HepG2 (cell line): ENCODE data around the gene CDC40. TPM values are rescaled to one million over a fixed set of nuclear protein-coding genes. Genes with fewer than 3 reads are reported as not detected.

Experiments used
- ASH2L ChIP-seq: fragments of 300-600, 200-600 bp; sonication (generic); IDR thresholded peaks from 2 replicates; pipeline ENCODE4 v1.7.0; 2017; ENCODE audit warnings: low read depth, mild to moderate bottlenecking, moderate library complexity, mixed read lengths, low read length; ENCODE audit not compliant: insufficient read length
- ATF3 ChIP-seq: sonication (generic); formaldehyde crosslinking; IDR thresholded peaks from 2 replicates; pipeline ENCODE4 v1.4.0; 2020; ENCODE audit warnings: missing genetic modification reagents
- BCL6 ChIP-seq: IDR thresholded peaks from 2 replicates; pipeline ENCODE4 v1.6.1; 2016; ENCODE audit warnings: missing genetic modification reagents, missing compliant biosample characterization
- HCFC1 ChIP-seq: fragments of 150-350 bp; IDR thresholded peaks from 2 replicates; pipeline ENCODE4 v1.6.1; 2014; ENCODE audit warnings: low read depth, low read length
- HOXD1 ChIP-seq: sonication (generic); formaldehyde crosslinking; IDR thresholded peaks from 2 replicates; pipeline ENCODE4 v1.5.0; 2020; ENCODE audit warnings: missing genetic modification reagents
- SIN3B ChIP-seq: fragments of 150-350 bp; IDR thresholded peaks from 2 replicates; pipeline ENCODE4 v1.6.1; 2014; ENCODE audit warnings: low read length
- SP1 ChIP-seq, 2 experiments: fragments of 450-650 bp in 1 of 2; sonication (generic) in 1 of 2; formaldehyde crosslinking in 1 of 2; IDR thresholded peaks; 2 replicates each; pipeline versions ENCODE4 v1.4.0 to v1.6.1; 2016 to 2020; ENCODE audit warnings: missing genetic modification reagents in 1 of 2
- THYN1 ChIP-seq: sonication (generic); formaldehyde crosslinking; IDR thresholded peaks from 2 replicates; pipeline ENCODE4 v1.8.1; 2023; ENCODE audit warnings: low read depth, mild to moderate bottlenecking, moderate library complexity, missing genetic modification reagents, borderline replicate concordance
- ZNF142 ChIP-seq: sonication (generic); formaldehyde crosslinking; IDR thresholded peaks from 2 replicates; pipeline ENCODE4 v1.4.0; 2020; ENCODE audit warnings: missing genetic modification reagents
- ZNF143 ChIP-seq: sonication (generic); formaldehyde crosslinking; IDR thresholded peaks from 2 replicates; pipeline ENCODE4 v1.4.0; 2020; ENCODE audit warnings: missing genetic modification reagents
- ZNF761 ChIP-seq: sonication (generic); formaldehyde crosslinking; conservative IDR thresholded peaks from 2 replicates; pipeline ENCODE4 v1.4.0; 2020; ENCODE audit warnings: mild to moderate bottlenecking, missing genetic modification reagents
- ZNF883 ChIP-seq: sonication (generic); formaldehyde crosslinking; IDR thresholded peaks from 2 replicates; pipeline ENCODE4 v1.5.1; 2020; ENCODE audit warnings: mild to moderate bottlenecking, missing genetic modification reagents; ENCODE audit errors: not compliant biosample characterization
- ZSCAN29 ChIP-seq: sonication (generic); formaldehyde crosslinking; conservative IDR thresholded peaks from 2 replicates; pipeline ENCODE4 v1.4.0; 2020; ENCODE audit warnings: mild to moderate bottlenecking, missing genetic modification reagents
- polyA plus RNA-seq, 8 experiments: library from polyadenylated mRNA; depleted of rRNA in 3 of 8; stranded (reverse) in 7 of 8; unstranded in 1 of 8; fragments of >200 nt; fragmentation: Illumina TruSeq in 4 of 8; extraction: Trizol in 4 of 8; gene quantifications; 2 replicates each; pipeline versions ENCODE4 v1.2.1 to v1.2.3, GENCODE V29; 2011 to 2016; ENCODE audit warnings: low read depth in 4 of 8, missing spikeins in 1 of 8, mixed read lengths in 1 of 8; ENCODE audit not compliant: insufficient read depth in 1 of 8
- total RNA-seq, 5 experiments: library from RNA; depleted of rRNA; stranded (reverse); fragments of >200 nt; fragmentation: Illumina TruSeq; extraction: Trizol; gene quantifications; 2 replicates each; pipeline ENCODE4 v1.2.3, GENCODE V29; 2016; ENCODE audit warnings: low read depth in 1 of 5
- TF ChIP-seq, protein P1 (sequence below): sonication (generic); formaldehyde crosslinking; conservative IDR thresholded peaks from 2 replicates; pipeline ENCODE4 v1.8.0; 2022; ENCODE audit warnings: missing genetic modification reagents
- TF ChIP-seq, protein P2 (sequence below): sonication (generic); formaldehyde crosslinking; IDR thresholded peaks from 2 replicates; pipeline ENCODE4 v1.9.0; 2022; ENCODE audit warnings: missing genetic modification reagents, mild to moderate bottlenecking, borderline replicate concordance
- TF ChIP-seq, protein P3 (sequence below): sonication (generic); formaldehyde crosslinking; IDR thresholded peaks from 2 replicates; pipeline ENCODE4 v1.4.0; 2020; ENCODE audit warnings: mild to moderate bottlenecking, missing genetic modification reagents
- TF ChIP-seq, protein P4 (sequence below): sonication (generic); formaldehyde crosslinking; IDR thresholded peaks from 2 replicates; pipeline ENCODE4 v1.4.0; 2020; ENCODE audit warnings: mild to moderate bottlenecking, missing genetic modification reagents

CDC40 gene
- total and polyA plus RNA-seq, 2 of the 13 experiments (the other 11 are each of a cell fraction or from before 2014, with no cell fraction given): 11.4 to 21.5 TPM

DNA sequence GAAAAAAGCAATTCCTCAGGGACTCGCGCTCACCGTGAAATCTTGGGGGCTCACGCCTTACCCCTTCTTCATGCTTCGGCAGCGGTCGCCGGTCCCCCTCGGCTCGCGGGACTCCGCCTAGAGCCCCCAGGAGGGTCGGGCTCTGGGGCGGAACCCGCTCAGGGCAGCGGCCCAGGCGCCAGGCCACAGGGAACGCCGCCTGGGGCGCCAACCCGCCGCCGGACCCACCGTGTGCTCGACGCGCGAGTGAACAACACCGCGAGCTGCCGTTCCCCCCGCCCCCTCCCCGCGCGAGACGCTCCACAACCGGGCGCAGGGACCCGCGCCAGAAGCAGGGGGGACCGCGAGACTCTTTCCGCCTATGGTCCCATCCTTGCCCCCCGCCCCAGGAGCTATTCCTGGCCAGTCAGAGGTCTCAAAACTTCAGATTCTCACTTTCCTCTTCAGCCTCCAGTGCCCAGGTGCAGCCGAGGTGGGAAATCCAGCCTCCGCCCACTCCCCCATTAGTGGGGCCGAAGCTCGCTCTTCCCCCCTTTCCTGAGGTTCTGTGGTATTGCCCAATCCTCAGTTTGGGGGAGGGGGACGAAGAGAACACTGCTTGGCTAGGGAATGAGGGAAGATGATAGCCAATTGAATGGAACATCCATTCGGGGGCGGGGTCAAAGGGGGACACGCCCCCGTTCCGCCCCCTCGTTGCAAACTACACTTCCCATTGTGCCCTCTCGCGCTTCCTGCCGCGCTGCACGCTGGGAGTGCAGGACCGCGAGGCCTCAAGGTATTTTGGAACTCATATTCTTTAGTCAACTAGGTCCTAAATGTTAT is 610 bp upstream of the CDC40 start, which contains the start of gene WASF1 (continued):
- TF ChIP-seq HOXD1 (CRISPR knock-in tag): peak; percentile 45; the same call in 1 of the 2 replicates
- peak; percentile 77 for TF ChIP-seq ZNF883 (CRISPR knock-in tag)
- no peak for TF ChIP-seq SP1 (IDR thresholded peaks at IDR 0.05)
- peak; percentile 95 for TF ChIP-seq SP1 (CRISPR knock-in tag; IDR thresholded peaks at IDR 0.05)
- peak; percentile 74; the same call in 1 of the 2 replicates for TF ChIP-seq ZNF761 (CRISPR knock-in tag)
- peak; percentile 54 for TF ChIP-seq ASH2L
- TF ChIP-seq, protein P1, sequence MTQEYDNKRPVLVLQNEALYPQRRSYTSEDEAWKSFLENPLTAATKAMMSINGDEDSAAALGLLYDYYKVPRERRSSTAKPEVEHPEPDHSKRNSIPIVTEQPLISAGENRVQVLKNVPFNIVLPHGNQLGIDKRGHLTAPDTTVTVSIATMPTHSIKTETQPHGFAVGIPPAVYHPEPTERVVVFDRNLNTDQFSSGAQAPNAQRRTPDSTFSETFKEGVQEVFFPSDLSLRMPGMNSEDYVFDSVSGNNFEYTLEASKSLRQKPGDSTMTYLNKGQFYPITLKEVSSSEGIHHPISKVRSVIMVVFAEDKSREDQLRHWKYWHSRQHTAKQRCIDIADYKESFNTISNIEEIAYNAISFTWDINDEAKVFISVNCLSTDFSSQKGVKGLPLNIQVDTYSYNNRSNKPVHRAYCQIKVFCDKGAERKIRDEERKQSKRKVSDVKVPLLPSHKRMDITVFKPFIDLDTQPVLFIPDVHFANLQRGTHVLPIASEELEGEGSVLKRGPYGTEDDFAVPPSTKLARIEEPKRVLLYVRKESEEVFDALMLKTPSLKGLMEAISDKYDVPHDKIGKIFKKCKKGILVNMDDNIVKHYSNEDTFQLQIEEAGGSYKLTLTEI (CRISPR knock-in tag): no peak
- TF ChIP-seq ZNF142 (CRISPR knock-in tag): peak; percentile 67; the same call in 1 of the 2 replicates
- peak; percentile 29; the same call in 1 of the 2 replicates for TF ChIP-seq BCL6 (CRISPR knock-in tag)
- TF ChIP-seq, protein P2, sequence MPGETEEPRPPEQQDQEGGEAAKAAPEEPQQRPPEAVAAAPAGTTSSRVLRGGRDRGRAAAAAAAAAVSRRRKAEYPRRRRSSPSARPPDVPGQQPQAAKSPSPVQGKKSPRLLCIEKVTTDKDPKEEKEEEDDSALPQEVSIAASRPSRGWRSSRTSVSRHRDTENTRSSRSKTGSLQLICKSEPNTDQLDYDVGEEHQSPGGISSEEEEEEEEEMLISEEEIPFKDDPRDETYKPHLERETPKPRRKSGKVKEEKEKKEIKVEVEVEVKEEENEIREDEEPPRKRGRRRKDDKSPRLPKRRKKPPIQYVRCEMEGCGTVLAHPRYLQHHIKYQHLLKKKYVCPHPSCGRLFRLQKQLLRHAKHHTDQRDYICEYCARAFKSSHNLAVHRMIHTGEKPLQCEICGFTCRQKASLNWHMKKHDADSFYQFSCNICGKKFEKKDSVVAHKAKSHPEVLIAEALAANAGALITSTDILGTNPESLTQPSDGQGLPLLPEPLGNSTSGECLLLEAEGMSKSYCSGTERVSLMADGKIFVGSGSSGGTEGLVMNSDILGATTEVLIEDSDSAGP (CRISPR knock-in tag): 0 out of 2 replicates have a peak, but pooled peaks have one; percentile 54
- no peak for TF ChIP-seq THYN1 (CRISPR knock-in tag)
- TF ChIP-seq ZNF143: peak; percentile 97
- no peak; the same call in 1 of the 2 replicates for TF ChIP-seq SIN3B
- TF ChIP-seq, protein P3, sequence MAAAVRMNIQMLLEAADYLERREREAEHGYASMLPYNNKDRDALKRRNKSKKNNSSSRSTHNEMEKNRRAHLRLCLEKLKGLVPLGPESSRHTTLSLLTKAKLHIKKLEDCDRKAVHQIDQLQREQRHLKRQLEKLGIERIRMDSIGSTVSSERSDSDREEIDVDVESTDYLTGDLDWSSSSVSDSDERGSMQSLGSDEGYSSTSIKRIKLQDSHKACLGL (CRISPR knock-in tag): peak; percentile 34; the same call in 1 of the 2 replicates
- TF ChIP-seq ATF3 (CRISPR knock-in tag): no peak
- TF ChIP-seq, protein P4, sequence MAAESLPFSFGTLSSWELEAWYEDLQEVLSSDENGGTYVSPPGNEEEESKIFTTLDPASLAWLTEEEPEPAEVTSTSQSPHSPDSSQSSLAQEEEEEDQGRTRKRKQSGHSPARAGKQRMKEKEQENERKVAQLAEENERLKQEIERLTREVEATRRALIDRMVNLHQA (CRISPR knock-in tag): no peak
- TF ChIP-seq HCFC1: peak; percentile 92
- no peak for TF ChIP-seq ZSCAN29 (CRISPR knock-in tag)
